ENCODE data around the gene KIRREL3. TPM values are rescaled to one million over a fixed set of nuclear protein-coding genes. Genes with fewer than 3 reads are reported as not detected.

KIRREL3 gene
- total and polyA plus RNA-seq, 9 of the 15 experiments (the other 6 are each of a cell fraction or from before 2014, with no cell fraction given) = 0.04 to 0.10 TPM; not detected in 7

- TF ChIP-seq FOXP4 (CRISPR knock-in tag; IDR thresholded peaks at IDR 0.05; ENCODE audit: borderline replicate concordance) (no peak), ZNF224 (CRISPR knock-in tag; IDR thresholded peaks at IDR 0.05) (no peak), RBM17 (IDR thresholded peaks at IDR 0.05; ENCODE audit: borderline replicate concordance, low read depth, low read length) (no peak)
- TF ChIP-seq, protein P1, sequence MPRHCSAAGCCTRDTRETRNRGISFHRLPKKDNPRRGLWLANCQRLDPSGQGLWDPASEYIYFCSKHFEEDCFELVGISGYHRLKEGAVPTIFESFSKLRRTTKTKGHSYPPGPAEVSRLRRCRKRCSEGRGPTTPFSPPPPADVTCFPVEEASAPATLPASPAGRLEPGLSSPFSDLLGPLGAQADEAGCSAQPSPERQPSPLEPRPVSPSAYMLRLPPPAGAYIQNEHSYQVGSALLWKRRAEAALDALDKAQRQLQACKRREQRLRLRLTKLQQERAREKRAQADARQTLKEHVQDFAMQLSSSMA (CRISPR knock-in tag; IDR thresholded peaks at IDR 0.05) = no peak
Measured at GRCh38 chr11:126914941-126915340, 85.6 kb downstream of the KIRREL3 start (continued).

- intact Hi-C loops (cut with micrococcal nuclease) = no loop called here
- in situ Hi-C loops (cut with MboI) = no loop called here
- H3K4me1 ChIP-seq (replicated peaks in 1 of 2; ENCODE audit: control insufficient read depth in 2 of 2, insufficient read depth in 2 of 2, low read length in 2 of 2) = no peaks in the 10 kb centered on the region
- no peak overlapping the region for H2AFZ ChIP-seq (ENCODE audit: low read depth, low read length)
- H3K4me2 ChIP-seq (ENCODE audit: insufficient read depth, low read length) = no peak overlapping the region
- no peaks in the 10 kb centered on the region for H3K9me1 ChIP-seq (ENCODE audit: control insufficient read depth, insufficient read depth, low read length)
- no peaks in the 10 kb centered on the region for H4K20me1 ChIP-seq (replicated peaks; ENCODE audit: control insufficient read depth, insufficient read depth, low read length)
- peaks cover 0 to 4% of the 10 kb centered on the region in 2 experiments; a peak in 2 of 5 replicates for H3K27me3 ChIP-seq (ENCODE audit: control insufficient read depth in 2 of 2, insufficient read depth in 2 of 2, low read length in 2 of 2)
- ChIA-PET CTCF (ENCODE audit: low intra/inter-chr PET ratio) (no interaction called here), POLR2A (no interaction called here)
- H3K36me3 ChIP-seq (ENCODE audit: control insufficient read depth, insufficient read depth, low read length) = no peaks in the 10 kb centered on the region
- H3K4me3 ChIP-seq = no peak overlapping the region
- no peak overlapping the region for H3K27ac ChIP-seq (ENCODE audit: extremely low read depth, low read depth, low read length)
- H3K79me2 ChIP-seq (ENCODE audit: control insufficient read depth, insufficient read depth, low read length) = no peaks in the 10 kb centered on the region
- no peaks in the 10 kb centered on the region for H3K9me3 ChIP-seq (replicated peaks; ENCODE audit: control insufficient read depth, insufficient read depth, low read depth, low read length)
- FAIRE-seq (no peak), ATAC-seq (no peak), DNase-seq (ENCODE audit: extremely low read depth in 1 of 4, low spot score in 3 of 4) (no peak)
- no TSS peak for BruUV-seq (replicated peaks)
- 11% methylated on average over 1 of the region's 1 CpG for WGBS (ENCODE audit: insufficient coverage, low coverage, missing lambda C conversion rate)
- no peak overlapping the region for H3K9ac ChIP-seq (ENCODE audit: insufficient read depth in 1 of 2, low read depth in 2 of 2, low read length in 2 of 2)
- TF ChIP-seq RAD21 (CRISPR knock-in tag; conservative IDR thresholded peaks at IDR 0.05 in 1 of 2, IDR thresholded peaks at IDR 0.05 in 1 of 2) = no peak
- no peak for TF ChIP-seq HLTF (IDR thresholded peaks at IDR 0.05)
- no peak for TF ChIP-seq MAFG (tag; conservative IDR thresholded peaks at IDR 0.05)
- TF ChIP-seq ETS2 (tag; IDR thresholded peaks at IDR 0.05; ENCODE audit: borderline replicate concordance, poor library complexity, severe bottlenecking) = no peak
- no peak for TF ChIP-seq BRCA1 (IDR thresholded peaks at IDR 0.05)
- no peak for TF ChIP-seq BRCA1 (CRISPR knock-in tag; IDR thresholded peaks at IDR 0.05)
- TF ChIP-seq BRF1 (IDR thresholded peaks at IDR 0.05; ENCODE audit: borderline replicate concordance, extremely low read depth, insufficient read length) = no peak
- no peak for TF ChIP-seq GABPA (tag; conservative IDR thresholded peaks at IDR 0.05; ENCODE audit: low read depth)
- no peak for TF ChIP-seq MAZ (CRISPR knock-in tag; conservative IDR thresholded peaks at IDR 0.05 in 1 of 2, IDR thresholded peaks at IDR 0.05 in 1 of 2)
- TF ChIP-seq, protein P2, sequence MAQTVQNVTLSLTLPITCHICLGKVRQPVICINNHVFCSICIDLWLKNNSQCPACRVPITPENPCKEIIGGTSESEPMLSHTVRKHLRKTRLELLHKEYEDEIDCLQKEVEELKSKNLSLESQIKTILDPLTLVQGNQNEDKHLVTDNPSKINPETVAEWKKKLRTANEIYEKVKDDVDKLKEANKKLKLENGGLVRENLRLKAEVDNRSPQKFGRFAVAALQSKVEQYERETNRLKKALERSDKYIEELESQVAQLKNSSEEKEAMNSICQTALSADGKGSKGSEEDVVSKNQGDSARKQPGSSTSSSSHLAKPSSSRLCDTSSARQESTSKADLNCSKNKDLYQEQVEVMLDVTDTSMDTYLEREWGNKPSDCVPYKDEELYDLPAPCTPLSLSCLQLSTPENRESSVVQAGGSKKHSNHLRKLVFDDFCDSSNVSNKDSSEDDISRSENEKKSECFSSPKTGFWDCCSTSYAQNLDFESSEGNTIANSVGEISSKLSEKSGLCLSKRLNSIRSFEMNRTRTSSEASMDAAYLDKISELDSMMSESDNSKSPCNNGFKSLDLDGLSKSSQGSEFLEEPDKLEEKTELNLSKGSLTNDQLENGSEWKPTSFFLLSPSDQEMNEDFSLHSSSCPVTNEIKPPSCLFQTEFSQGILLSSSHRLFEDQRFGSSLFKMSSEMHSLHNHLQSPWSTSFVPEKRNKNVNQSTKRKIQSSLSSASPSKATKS (CRISPR knock-in tag; IDR thresholded peaks at IDR 0.05) = no peak
Measured at GRCh38 chr11:126914166-126914565, 86.4 kb downstream of the KIRREL3 start.

Data from K562 (cell line).